ENCODE measurements around the gene VPS13D. TPM values are rescaled to one million over a fixed set of nuclear protein-coding genes. Genes with fewer than 3 reads are reported as not detected.
"Not testable (repeated sequence)": the region's sequence is repeated elsewhere in the genome, so short reads cannot be mapped to it uniquely, and the experiment has no call there.

Gene VPS13D
- polyA plus RNA-seq, 3 donors: 26.8 to 31.3 (median 27.1) TPM

DNA sequence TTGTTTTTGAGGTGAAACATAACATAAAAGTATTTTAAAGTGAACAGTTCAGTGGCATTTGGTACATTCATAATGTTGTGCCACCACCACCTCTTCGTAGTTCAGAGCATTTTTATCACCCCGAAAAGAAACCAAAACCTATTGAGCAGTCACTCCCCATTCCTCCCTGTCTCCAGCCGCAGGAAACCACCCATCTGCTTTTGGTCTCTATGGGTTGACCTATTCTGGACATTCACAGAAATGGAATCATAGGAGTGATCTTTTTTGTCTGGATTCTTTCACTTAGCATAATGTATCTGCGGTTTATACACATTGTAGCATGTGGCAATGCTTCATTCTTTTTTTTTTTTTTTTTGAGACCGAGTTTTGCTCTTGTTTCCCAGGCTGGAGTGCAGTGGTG, 141.2 kb downstream of the VPS13D start:
- no peak for DNase-seq

DNA sequence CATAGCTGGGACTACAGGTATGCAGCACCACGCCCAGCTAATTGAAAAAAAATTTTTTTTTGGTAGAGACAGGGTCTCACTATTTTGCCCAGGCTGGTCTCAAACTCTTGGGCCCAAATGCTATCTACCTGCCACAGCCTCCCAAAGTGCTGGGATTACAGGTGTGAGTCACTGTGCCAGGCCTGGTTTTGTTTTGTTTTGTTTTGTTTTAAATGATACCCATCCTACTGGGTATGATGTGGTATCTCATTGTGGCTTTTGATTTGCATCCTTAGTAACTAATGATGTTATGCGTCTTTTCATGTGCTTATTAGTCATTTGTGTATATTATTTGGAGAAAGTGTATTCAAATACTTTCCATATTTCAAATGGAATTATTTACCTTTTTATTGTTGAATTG, 142.3 kb downstream of the VPS13D start:
- no peak for DNase-seq

- no peak for DNase-seq
Observed at GRCh38 chr1:12372761-12373160, 142.9 kb downstream of the VPS13D start.

GRCh38 chr1:12375133-12375829, 145.5 kb downstream of the VPS13D start:
- DNase-seq: no peak

DNA sequence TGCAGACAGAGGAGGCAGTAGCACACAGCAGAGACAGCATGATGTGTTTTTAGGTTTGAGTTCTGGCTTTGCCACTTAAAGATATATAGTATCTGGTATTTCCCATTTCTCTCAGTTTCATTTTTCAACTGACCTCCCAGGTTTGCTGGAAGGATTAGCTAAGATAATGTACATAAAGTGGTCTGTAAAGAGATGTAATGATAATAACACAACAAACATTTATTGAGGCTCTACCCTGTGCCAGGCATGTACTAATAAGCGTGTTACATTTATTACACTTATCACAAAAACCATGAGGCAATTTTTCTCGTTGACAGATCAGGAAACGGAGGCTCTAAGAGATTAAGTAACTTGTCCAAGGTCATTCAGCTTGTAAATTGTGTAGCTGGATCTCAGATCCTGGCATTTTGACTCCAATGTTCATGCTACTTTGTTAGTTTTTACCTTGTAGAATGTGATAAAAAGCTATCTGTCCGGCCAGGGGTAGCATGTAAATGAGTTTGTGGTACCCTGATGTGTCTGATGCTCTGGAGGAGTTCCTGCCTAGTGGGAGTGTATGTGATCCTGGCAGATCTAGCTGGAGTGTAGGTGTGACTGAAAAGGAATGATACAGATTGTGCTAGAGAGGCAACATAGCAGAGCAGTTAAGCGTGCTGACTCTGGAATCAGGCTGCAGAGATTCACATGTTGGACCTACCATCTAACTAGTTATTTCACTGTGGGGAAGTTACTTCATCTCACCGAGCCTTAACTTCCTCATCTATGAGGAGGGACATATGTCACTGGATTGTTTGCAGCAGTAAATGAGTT, 146.6 kb downstream of the VPS13D start:
- no peak for DNase-seq

- DNase-seq: no peak
Observed at GRCh38 chr1:12380326-12381249, 150.8 kb downstream of the VPS13D start.

DNA sequence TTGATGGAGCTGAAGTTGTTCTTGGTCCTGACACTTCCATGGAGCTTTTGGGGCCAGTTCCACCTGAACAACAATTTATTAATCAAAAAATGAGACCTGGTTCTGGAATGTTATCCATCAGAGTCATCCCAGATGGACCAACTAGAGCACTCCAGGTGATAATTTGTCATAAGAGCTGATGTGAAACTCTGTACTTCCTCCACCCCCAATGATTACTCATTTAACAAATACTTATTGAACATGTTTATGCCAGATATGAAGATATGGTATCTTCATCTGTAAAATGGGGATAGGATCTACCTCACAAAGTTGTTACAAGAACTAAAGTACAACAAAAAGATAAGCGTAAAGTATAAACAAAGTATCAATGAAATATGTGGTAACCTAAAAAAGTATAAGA, 153.2 kb downstream of the VPS13D start:
- no peak for DNase-seq

- no peak for DNase-seq
Observed at GRCh38 chr1:12383786-12384185, 154.0 kb downstream of the VPS13D start.

- no peak for DNase-seq
Observed at GRCh38 chr1:12384836-12385456, 155.1 kb downstream of the VPS13D start.

DNA sequence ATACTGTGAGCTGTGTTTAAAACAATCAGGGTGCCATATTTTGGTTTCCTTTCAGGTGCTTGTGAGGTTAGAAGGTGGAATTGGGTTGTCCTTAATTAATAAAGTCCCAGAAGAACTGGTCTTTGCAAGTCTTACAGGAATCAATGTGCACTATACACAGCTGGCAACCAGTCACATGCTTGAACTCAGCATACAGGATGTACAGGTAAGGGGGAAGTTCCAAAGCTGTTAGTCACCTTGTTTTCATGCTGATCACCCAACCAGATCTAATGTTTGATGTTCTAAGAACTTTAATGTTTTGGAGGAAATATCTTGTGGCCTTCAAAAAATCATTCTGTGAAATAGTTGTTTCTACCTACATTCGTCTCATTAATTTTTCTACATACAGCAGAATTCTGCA, 156.3 kb downstream of the VPS13D start:
- DNase-seq: no peak

DNA sequence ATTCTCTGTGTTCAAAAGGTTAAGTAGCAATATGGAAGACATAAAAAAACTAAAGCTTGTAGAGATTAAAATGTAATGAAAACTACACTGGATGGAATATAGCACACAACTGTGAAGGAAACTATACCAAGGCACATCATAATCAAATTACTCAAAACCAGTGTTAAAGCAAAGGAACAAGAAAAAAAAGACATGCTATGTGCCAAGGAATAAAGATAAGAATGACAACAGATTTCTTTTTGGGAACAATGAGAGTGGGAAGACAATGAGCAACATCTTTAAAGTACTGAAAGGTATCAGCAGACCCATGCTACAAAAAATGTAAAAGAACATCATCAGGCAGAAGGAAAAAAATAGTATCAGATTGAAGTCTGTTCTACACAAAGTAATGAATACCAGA, 157.8 kb downstream of the VPS13D start:
- DNase-seq: no peak

- not testable (repeated sequence) for DNase-seq
Observed at GRCh38 chr1:12390296-12390695, 160.5 kb downstream of the VPS13D start.

DNA sequence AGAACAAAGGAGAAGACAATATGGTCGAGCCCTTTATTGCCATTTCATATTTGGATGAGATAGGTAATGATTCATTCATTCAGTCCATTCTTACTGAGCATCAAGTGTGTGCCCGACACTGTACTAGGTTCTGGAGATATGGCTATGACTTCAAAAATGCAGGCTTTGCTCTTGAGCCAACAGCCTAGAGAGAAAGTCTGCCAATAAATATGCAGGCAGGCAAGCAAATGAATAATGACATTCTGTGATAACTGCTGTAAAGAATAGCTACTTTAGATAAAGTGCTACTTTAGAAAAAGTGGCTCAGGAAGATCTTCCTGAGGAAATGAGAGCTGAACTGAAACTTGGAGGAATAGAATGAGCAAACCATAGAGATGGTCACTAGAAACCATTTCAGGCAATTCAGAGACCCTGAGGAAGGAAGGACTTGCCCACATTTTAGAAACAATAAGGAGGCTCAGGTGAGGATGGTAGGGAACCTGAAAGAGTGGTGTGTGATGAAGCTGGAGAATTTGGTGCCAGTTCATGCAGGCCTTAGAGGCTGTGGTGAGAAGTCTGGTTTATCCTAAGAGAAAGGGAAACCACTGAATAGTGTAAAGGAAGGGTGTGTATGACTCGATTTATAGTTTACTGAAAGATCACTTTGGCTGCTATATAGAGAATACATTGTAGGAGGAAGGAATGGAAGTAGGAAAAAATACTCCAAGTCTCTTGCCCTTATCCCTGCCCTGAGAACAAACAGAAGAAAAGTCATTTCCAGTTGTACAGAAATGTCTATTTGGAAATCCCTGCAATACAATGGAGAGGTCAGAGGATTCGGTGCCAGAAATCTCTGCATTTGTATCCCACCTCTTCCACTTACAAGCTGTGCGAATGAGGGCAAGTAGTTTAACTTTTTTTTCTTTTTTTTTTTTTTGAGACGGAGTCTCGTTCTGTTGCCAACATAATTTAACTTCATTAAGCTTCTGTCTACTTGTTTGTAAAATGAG, 167.9 kb downstream of the VPS13D start:
- DNase-seq: no peak

- DNase-seq: no peak
Observed at GRCh38 chr1:12398479-12398878, 168.6 kb downstream of the VPS13D start.

- DNase-seq: no peak
Observed at GRCh38 chr1:12400027-12400693, 170.3 kb downstream of the VPS13D start.

DNA sequence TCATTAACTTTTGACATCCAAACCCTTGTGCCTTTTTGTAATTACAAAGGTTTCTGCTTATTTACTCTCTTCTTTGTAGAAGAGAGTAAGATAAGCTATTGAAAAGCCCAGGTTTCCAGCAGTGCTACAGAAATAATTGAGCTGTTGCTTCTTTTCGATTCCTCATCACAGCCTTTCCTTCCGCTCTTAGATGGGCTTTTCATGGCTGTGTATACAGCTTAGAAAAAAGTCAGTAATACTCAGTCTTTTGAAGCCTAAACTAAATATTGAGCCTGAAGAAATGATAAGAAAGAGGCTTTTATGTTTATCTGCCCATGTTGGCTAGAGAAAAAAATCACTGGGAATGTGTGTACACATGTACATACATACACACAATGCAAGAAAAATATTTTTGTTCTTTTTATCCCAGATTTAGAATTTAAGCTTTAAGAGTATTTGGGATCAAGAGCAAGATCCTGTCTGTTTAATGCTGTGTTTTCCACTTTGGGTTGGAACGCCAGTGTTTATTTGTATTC, 172.4 kb downstream of the VPS13D start:
- no peak for DNase-seq

- no peak for DNase-seq
Observed at GRCh38 chr1:12402842-12403241, 173.0 kb downstream of the VPS13D start.

DNA sequence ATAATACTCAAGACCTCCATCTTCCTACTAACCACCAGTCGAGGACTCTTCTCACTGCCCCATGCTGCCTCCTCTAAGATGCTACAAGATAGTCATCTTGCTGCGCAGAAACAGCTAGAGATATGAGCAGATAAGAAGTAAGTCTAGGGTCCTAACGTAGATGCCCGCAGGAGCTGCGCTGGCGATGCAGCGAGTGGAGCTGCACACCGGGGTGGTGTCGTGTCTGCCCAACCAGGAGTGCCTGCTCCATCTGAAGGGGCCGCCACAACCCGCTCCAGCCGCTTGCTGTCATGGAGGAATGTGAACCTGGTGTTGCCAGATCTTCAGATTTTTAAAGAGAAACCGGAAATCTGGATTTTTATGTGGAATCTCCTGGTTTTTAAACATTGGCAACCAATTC, 175.1 kb downstream of the VPS13D start:
- DNase-seq: no peak

DNA sequence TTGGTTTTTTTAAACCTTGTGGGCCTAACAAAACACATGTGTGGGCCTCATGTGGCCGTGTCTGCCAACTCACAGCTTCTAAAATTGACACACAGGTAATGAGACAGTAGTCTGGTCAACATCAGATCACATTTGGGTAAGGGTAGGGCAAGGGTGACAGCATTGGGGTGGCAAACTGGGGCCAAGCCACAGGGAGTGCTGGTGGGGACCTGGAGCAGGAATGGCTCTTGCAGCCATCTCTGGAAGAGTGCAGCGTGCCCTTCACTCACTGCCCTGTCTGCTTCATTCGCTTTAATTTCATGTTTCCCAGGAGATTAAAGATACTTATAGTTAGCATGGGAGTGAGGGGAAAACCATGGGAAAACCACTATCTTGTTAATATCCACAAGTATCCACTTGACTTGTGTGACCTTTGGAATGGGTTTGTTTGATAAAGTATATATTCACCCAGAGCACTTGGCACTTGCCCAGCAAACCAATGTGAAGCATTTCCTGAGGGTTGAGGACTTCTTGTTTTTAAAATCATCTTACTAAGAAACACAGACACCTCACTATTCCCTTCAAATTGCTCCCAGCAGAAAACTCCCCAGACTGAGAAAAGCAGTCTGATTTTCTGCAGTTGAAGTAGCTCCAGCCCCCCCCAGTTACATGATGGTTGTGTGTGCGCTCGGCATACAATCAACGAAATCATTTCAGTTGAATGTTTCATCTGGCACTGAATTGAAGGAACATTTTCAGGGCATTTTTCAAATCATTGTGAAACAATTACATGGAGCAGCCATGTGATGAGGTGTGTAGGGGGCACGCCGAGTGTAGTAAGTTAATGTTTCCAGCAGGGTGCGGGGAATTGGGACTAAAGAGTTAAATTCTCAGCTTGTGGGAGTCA, 175.7 kb downstream of the VPS13D start:
- DNase-seq: no peak

All from renal pelvis (tissue), 4 donors.